GM23248 (cell line): ENCODE measurements around the gene DEF6. TPM values are rescaled to one million over a fixed set of nuclear protein-coding genes. Genes with fewer than 3 reads are reported as not detected.
A peak's percentile ranks its signal among the peaks of the same experiment; 100 is the strongest.

Experiments used
- DNase-seq: peaks from one replicate; pipeline ENCODE4 v3.0.0-alpha.2; 2015
- H2AFZ ChIP-seq: fragments of 200-600 bp; sonication (generic); 2 replicates; pipeline ENCODE4 v1.6.1; 2016; ENCODE audit warnings: antibody characterized with exemption
- H3F3A ChIP-seq: fragments of 200-600 bp; sonication (generic); 2 replicates; pipeline ENCODE4 v1.6.1; 2016; ENCODE audit warnings: mild to moderate bottlenecking, antibody characterized with exemption, mixed run types; ENCODE audit not compliant: insufficient read depth
- H3K27ac ChIP-seq: fragments of 200-600 bp; sonication (generic); 2 replicates; pipeline ENCODE4 v1.5.1; 2016; ENCODE audit warnings: mild to moderate bottlenecking
- H3K27me3 ChIP-seq: fragments of 200-600 bp; sonication (generic); replicated peaks from 2 replicates; pipeline ENCODE4 v1.6.1; 2016; ENCODE audit warnings: mild to moderate bottlenecking; ENCODE audit not compliant: insufficient read depth
- H3K36me3 ChIP-seq: fragments of 200-600 bp; sonication (generic); 2 replicates; pipeline ENCODE4 v1.6.1; 2016; ENCODE audit warnings: low read depth, mild to moderate bottlenecking
- H3K4me1 ChIP-seq: fragments of 200-600 bp; sonication (generic); 2 replicates; pipeline ENCODE4 v1.6.1; 2016; ENCODE audit warnings: mild to moderate bottlenecking; ENCODE audit not compliant: insufficient read depth
- H3K4me2 ChIP-seq: fragments of 200-600 bp; sonication (generic); one replicate; pipeline ENCODE4 v1.6.1; 2016; ENCODE audit warnings: mild to moderate bottlenecking; ENCODE audit not compliant: unreplicated experiment
- H3K4me3 ChIP-seq: fragments of 200-600 bp; sonication (generic); 2 replicates; pipeline ENCODE4 v1.5.1; 2016; ENCODE audit warnings: mild to moderate bottlenecking
- H3K79me2 ChIP-seq: fragments of 200-600 bp; sonication (generic); 2 replicates; pipeline ENCODE4 v1.6.1; 2016; ENCODE audit warnings: mild to moderate bottlenecking; ENCODE audit not compliant: insufficient read depth
- H3K9ac ChIP-seq: fragments of 200-600 bp; sonication (generic); 2 replicates; pipeline ENCODE4 v1.6.1; 2016; ENCODE audit warnings: mild to moderate bottlenecking
- H3K9me2 ChIP-seq: fragments of 200-600 bp; sonication (generic); 2 replicates; pipeline ENCODE4 v1.6.1; 2016; ENCODE audit warnings: mixed run types, mild to moderate bottlenecking, moderate library complexity; ENCODE audit not compliant: insufficient read depth
- H3K9me3 ChIP-seq: fragments of 200-600 bp; sonication (generic); one replicate; pipeline ENCODE4 v1.6.1; 2017; ENCODE audit warnings: low read depth
- H4K20me1 ChIP-seq: fragments of 200-600 bp; sonication (generic); 2 replicates; pipeline ENCODE4 v1.6.0; 2016; ENCODE audit not compliant: insufficient read depth
- EZH2 ChIP-seq: fragments of 200-600 bp; sonication (generic); IDR thresholded peaks from 2 replicates; pipeline ENCODE4 v1.6.1; 2018; ENCODE audit warnings: antibody characterized with exemption, mild to moderate bottlenecking; ENCODE audit not compliant: insufficient read depth, poor library complexity, severe bottlenecking
- EZH2phosphoT487 ChIP-seq: fragments of 200-600 bp; sonication (generic); IDR thresholded peaks from 2 replicates; pipeline ENCODE4 v1.6.1; 2018; ENCODE audit warnings: antibody characterized with exemption, moderate library complexity, mild to moderate bottlenecking, low read depth; ENCODE audit not compliant: insufficient read depth
- WGBS, 2 experiments: methylation state at CpG; one replicate each; pipeline ENCODE4 v1.1.6; 2015 to 2017; ENCODE audit warnings: low lambda C conversion rate in 2 of 2, low coverage in 1 of 2; ENCODE audit errors: missing lambda C conversion rate in 2 of 2; 5-methylcytosine and 5-hydroxymethylcytosine counted together
- in situ Hi-C: fragments of 300-500 bp; cut with MboI; formaldehyde crosslinking; loops from 2 replicates; pipeline ENCODE4 v1.15.0; 2020
- polyA plus RNA-seq: library from polyadenylated mRNA; unstranded; fragments of >200 nt; fragmentation: Nextera tagmentation; extraction: Ambion mirVana; gene quantifications from 2 replicates; pipeline ENCODE4 v1.2.1, GENCODE V29; 2016
- total RNA-seq: library from RNA; depleted of rRNA; stranded (reverse); fragments of >200 nt; shearing (Covaris generic); gene quantifications from 2 replicates; pipeline ENCODE4 v1.2.3, GENCODE V29; 2014

Gene DEF6
- total and polyA plus RNA-seq, 2 experiments from 2014 or later = 1.7 to 2.6 TPM

DNA sequence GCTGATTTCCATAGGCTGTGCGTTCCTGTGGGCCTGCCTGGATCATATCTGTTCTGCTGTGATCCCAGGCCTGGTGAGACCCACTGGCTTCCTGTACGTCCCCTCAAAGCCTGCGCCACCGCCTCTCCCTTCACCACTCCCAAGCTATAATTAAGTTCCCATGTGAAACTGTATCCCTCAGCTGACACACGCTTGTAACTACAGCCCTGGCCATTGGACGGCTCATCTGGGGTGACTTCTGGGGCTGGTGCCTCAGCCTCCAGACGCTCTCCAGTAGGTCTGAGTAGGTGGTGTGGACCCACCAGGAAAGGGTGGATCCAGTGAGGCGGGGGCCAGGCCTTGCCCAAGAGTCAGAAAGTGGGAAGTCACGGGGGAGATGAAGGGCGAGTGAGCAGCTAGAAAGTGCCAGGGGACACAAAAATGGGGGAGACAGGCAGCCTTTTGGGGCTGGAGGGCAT lies 65.7 kb downstream of the DEF6 start:
- in situ Hi-C loops = no loop called here
- Histone ChIP-seq H3K36me3 (peaks cover 4% of the 10 kb centered on the region; the same call in 1 of the 2 replicates), H3K27ac (peak overlapping the region; percentile 70), H3K4me3 (no peak overlapping the region), H3K4me2 (no peak overlapping the region), H3K9me3 (no peaks in the 10 kb centered on the region), H3K9ac (peak overlapping the region; percentile 53), H3K27me3 (no peaks in the 10 kb centered on the region), H4K20me1 (no peaks in the 10 kb centered on the region; the same call in 1 of the 2 replicates), H3K4me1 (peaks cover 35% of the 10 kb centered on the region), H3K9me2 (no peaks in the 10 kb centered on the region), H3K79me2 (peaks cover 86% of the 10 kb centered on the region), H2AFZ (no peak overlapping the region), H3F3A (peaks cover 39% of the 10 kb centered on the region)
- TF ChIP-seq EZH2 = no peak
- no peak for TF ChIP-seq EZH2phosphoT487
- DNase-seq = peak; percentile 66
- 35% methylated on average over 10 of the region's 10 CpGs for WGBS, 2 experiments

- Histone ChIP-seq H3K9ac (no peak overlapping the region), H3K4me3 (no peak overlapping the region), H3K27ac (no peak overlapping the region), H3F3A (peaks cover 38% of the 10 kb centered on the region), H3K36me3 (no peaks in the 10 kb centered on the region), H3K4me1 (peaks cover 45% of the 10 kb centered on the region), H3K27me3 (no peaks in the 10 kb centered on the region), H3K9me2 (no peaks in the 10 kb centered on the region), H3K4me2 (no peak overlapping the region), H3K79me2 (peaks cover 81% of the 10 kb centered on the region), H2AFZ (no peak overlapping the region), H3K9me3 (no peaks in the 10 kb centered on the region), H4K20me1 (no peaks in the 10 kb centered on the region)
- in situ Hi-C loops = no loop called here
- 81 to 82% methylated on average over 6 of the region's 6 CpGs for WGBS, 2 experiments
- no peak for TF ChIP-seq EZH2
- DNase-seq = no peak
Observed at GRCh38 chr6:35365594-35366203, 68.1 kb downstream of the DEF6 start.

- no peak overlapping the region for H3K27ac ChIP-seq
- no peak overlapping the region for H3K4me3 ChIP-seq
- TF ChIP-seq EZH2 (no peak), EZH2phosphoT487 (no peak)
- no peaks in the 10 kb centered on the region for H3K36me3 ChIP-seq
- no peaks in the 10 kb centered on the region for H3K9me2 ChIP-seq
- H3K79me2 ChIP-seq = peaks cover 78% of the 10 kb centered on the region
- H2AFZ ChIP-seq = no peak overlapping the region
- in situ Hi-C loops = no loop called here
- no peak overlapping the region for H3K4me2 ChIP-seq
- no peaks in the 10 kb centered on the region for H3K9me3 ChIP-seq
- H4K20me1 ChIP-seq = no peaks in the 10 kb centered on the region
- no peak for DNase-seq
- H3K9ac ChIP-seq = no peak overlapping the region
- no peaks in the 10 kb centered on the region for H3K27me3 ChIP-seq
- H3K4me1 ChIP-seq = peaks cover 46% of the 10 kb centered on the region
- H3F3A ChIP-seq = peaks cover 44% of the 10 kb centered on the region
Observed at GRCh38 chr6:35366204-35366596, 68.6 kb downstream of the DEF6 start.

DNA sequence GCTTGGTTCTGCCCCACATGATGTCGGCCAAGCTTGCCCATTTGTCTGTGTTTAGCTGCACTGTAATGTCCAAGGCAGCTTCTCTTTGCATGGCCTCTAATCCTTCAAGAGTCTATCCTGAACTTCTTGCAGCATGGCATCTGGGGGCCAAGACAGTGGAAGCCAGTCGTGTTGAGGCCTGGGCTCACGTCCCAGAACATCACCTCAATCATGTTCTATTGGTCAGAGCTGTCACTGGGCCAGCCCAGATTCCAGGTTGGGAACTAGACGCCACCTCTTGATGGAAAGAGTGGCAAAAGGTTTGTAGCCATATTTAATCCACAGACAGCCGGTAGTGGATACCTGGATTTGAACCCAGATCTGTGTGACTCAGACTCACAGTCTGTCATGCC lies 70.0 kb downstream of the DEF6 start:
- TF ChIP-seq EZH2 (no peak), EZH2phosphoT487 (no peak)
- peaks cover 54% of the 10 kb centered on the region for H3K4me1 ChIP-seq
- H3K36me3 ChIP-seq = no peaks in the 10 kb centered on the region
- H3K27ac ChIP-seq = peak overlapping the region; percentile 99
- no peaks in the 10 kb centered on the region for H4K20me1 ChIP-seq
- H3K79me2 ChIP-seq = peaks cover 78% of the 10 kb centered on the region
- DNase-seq = no peak
- peaks cover 58% of the 10 kb centered on the region for H3F3A ChIP-seq
- 70 to 71% methylated on average over 5 of the region's 5 CpGs for WGBS, 2 experiments
- H3K9me3 ChIP-seq = no peaks in the 10 kb centered on the region
- in situ Hi-C loops = no loop called here
- no peak overlapping the region for H3K4me2 ChIP-seq
- peak overlapping the region; percentile 84 for H3K9ac ChIP-seq
- H2AFZ ChIP-seq = no peak overlapping the region
- H3K27me3 ChIP-seq = no peaks in the 10 kb centered on the region
- no peaks in the 10 kb centered on the region for H3K9me2 ChIP-seq
- H3K4me3 ChIP-seq = no peak overlapping the region
